ENCODE results near the gene PKD2. TPM values are rescaled to one million over a fixed set of nuclear protein-coding genes. Genes with fewer than 3 reads are reported as not detected.

The PKD2 gene
- 11.6 TPM for total RNA-seq
- polyA plus RNA-seq = 9.9 TPM
- long read RNA-seq, donor 1 = 0 reads
- long read RNA-seq, donor 2 = 0 reads
- long read RNA-seq, donor 3, partial matches to known transcripts = 6 of 6 reads
- long read RNA-seq, donor 3, other reads (novel, unspliced or antisense) = 0 of 6 reads
- long read RNA-seq, donor 4 = 0 reads
- long read RNA-seq, donor 5 = 0 reads
- long read RNA-seq, donor 6 = 0 reads
- long read RNA-seq, donor 7 = 0 reads
- long read RNA-seq, donor 8 = 0 reads
- long read RNA-seq, donor 9 = 0 reads
- long read RNA-seq, donor 10 = 0 reads

DNA sequence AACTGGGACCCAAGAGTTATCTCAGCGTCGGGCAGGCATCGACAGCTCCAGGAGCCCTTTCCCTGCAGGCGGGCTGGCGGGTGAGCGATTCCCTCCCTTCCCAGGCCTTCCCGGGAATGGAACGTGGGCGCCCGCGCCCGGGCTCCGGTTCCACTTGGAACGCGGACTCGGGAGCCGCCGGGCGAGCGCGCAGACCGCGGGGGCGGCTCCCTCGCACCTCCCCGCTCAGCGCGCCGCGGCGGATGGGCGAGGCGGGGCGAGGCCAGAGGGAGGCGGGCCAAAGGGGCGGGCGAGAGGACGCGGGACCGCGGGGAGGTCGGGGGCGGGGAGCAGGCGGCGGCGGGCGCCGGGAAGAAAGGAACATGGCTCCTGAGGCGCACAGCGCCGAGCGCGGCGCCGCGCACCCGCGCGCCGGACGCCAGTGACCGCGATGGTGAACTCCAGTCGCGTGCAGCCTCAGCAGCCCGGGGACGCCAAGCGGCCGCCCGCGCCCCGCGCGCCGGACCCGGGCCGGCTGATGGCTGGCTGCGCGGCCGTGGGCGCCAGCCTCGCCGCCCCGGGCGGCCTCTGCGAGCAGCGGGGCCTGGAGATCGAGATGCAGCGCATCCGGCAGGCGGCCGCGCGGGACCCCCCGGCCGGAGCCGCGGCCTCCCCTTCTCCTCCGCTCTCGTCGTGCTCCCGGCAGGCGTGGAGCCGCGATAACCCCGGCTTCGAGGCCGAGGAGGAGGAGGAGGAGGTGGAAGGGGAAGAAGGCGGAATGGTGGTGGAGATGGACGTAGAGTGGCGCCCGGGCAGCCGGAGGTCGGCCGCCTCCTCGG lies at the start of gene PKD2:
Gene PKD2 (plus strand): TSS at position 332 of the 818 bp plus-strand sequence. CDS start 99 bp downstream, at position 431.
- Histone ChIP-seq H3K27me3 (ENCODE audit: control insufficient read depth in 2 of 2, insufficient read depth in 1 of 2, low read length in 1 of 2) (peaks cover 0 to 6% of the 10 kb centered on the region in 2 donors), H3K9me3 (ENCODE audit: control insufficient read depth in 2 of 2, insufficient read depth in 1 of 2, low read length in 1 of 2) (no peaks in the 10 kb centered on the region), H3K4me3 (ENCODE audit: low read length in 2 of 2) (peak within 1 kb of the TSS; percentile 59 to 92), H3K36me3 (ENCODE audit: control insufficient read depth in 2 of 2, insufficient read depth in 2 of 2, low read length in 1 of 2) (no peaks in the 10 kb centered on the region), H3K4me1 (ENCODE audit: control insufficient read depth in 2 of 2, insufficient read depth in 2 of 2, low read length in 2 of 2) (peaks cover 4 to 8% of the 10 kb centered on the region in 2 donors), H3K27ac (ENCODE audit: low read depth in 1 of 2, low read length in 1 of 2) (peak within 1 kb of the TSS in 1 of 2 donors; percentile 42)
- WGBS = under 1% methylated on average over 112 of the region's 116 CpGs
- DNase-seq (ENCODE audit: low read depth in 6 of 9, low spot score in 9 of 9) = peak in 7 of 9 donors; percentile 40 to 78 (median 54)

DNA sequence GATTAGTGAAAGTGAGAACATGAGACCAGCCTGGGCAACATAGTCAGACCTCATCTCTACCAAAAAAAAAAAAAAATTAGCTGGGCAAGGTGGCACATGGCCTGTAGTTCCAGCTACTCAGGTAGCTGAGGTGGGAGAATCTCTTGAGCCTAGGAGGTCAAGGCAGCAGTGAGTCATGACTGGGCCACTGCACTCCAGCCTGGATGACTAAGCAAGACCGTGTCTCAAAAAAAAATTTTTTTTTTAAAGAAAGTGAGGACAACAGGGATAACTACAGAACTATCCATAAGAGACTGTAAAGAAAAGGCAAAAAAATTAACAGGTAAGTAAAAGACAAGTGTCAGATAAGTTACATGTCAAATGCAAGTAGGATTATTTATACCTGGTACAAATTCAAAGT lies 45.4 kb upstream of the PKD2 start:
- no peaks in the 10 kb centered on the region for H3K27me3 ChIP-seq (ENCODE audit: control insufficient read depth in 2 of 2, insufficient read depth in 1 of 2, low read length in 1 of 2)
- WGBS = 70% methylated on average over 1 of the region's 1 CpG
- DNase-seq (ENCODE audit: low read depth in 6 of 9, low spot score in 9 of 9) = no peak
- no peaks in the 10 kb centered on the region for H3K36me3 ChIP-seq (ENCODE audit: control insufficient read depth in 2 of 2, insufficient read depth in 2 of 2, low read length in 1 of 2)
- H3K4me1 ChIP-seq (ENCODE audit: control insufficient read depth in 2 of 2, insufficient read depth in 2 of 2, low read length in 2 of 2) = no peaks in the 10 kb centered on the region
- H3K9me3 ChIP-seq (ENCODE audit: control insufficient read depth in 2 of 2, insufficient read depth in 1 of 2, low read length in 1 of 2) = no peaks in the 10 kb centered on the region
- H3K4me3 ChIP-seq (ENCODE audit: low read length in 2 of 2) = no peak overlapping the region
- H3K27ac ChIP-seq (ENCODE audit: low read depth in 1 of 2, low read length in 1 of 2) = no peak overlapping the region

DNA sequence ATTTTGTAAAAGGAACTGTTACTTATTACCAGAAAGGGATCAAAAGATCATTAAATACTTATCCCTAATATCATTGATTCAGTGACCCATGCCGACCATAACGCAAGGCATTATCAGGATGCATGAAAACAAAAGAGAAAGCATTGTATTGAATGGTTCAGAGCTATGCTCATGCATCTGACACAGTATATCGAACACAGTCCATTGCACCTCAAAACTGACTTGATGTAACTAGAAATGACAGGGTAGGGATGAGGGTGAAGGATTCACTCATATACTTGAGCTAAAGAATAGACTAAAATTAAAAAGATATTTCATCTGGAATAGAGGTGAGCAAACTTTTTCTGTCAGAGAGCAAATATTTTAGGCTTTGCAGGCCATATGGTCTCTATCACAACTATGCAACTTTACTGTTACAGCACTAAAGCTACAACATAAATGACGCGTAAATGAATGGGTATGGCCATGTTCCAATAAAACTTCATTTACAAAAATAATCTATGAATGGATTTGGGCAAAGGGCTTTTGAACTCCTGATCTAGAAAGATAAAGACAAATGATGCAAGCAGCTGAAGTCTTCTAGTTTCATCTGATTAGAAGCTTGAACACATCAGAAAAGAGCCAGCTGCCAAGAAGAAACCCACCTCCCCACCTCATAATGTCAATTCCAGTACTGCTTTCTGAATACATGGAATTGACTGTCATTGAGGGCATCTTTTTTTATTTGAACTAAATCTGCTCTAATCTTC lies 44.9 kb upstream of the PKD2 start:
- no peak for DNase-seq (ENCODE audit: low read depth in 6 of 9, low spot score in 9 of 9)
- Histone ChIP-seq H3K27me3 (ENCODE audit: control insufficient read depth in 2 of 2, insufficient read depth in 1 of 2, low read length in 1 of 2) (no peaks in the 10 kb centered on the region), H3K9me3 (ENCODE audit: control insufficient read depth in 2 of 2, insufficient read depth in 1 of 2, low read length in 1 of 2) (no peaks in the 10 kb centered on the region), H3K36me3 (ENCODE audit: control insufficient read depth in 2 of 2, insufficient read depth in 2 of 2, low read length in 1 of 2) (no peaks in the 10 kb centered on the region), H3K27ac (ENCODE audit: low read depth in 1 of 2, low read length in 1 of 2) (no peak overlapping the region), H3K4me1 (ENCODE audit: control insufficient read depth in 2 of 2, insufficient read depth in 2 of 2, low read length in 2 of 2) (no peaks in the 10 kb centered on the region), H3K4me3 (ENCODE audit: low read length in 2 of 2) (no peak overlapping the region)
- 95% methylated on average over 5 of the region's 5 CpGs for WGBS

DNA sequence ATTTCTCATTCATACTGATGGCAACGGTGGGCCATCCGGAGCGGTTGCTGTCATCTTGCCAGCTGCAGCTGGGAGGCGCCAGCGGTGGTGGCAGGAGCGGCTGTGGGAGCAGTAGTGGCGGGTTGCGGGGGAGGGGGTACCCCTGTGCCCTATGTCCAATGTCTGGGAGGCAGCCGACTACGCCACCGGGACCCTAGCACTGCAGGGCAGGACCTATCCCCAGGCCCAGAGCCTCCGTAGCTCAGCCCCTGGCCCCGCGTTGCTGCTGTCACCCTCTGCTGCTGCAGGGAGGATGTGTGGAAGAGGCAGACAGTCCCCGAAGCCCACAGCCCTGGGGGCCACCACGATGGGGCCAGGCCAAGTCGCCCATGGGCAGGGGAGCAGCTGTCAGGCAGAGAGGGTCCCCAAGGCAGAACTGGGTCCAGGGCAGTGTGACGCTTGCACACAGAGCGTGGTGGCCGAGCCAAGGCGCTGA lies 41.9 kb upstream of the PKD2 start:
- Histone ChIP-seq H3K4me1 (ENCODE audit: control insufficient read depth in 2 of 2, insufficient read depth in 2 of 2, low read length in 2 of 2) (no peaks in the 10 kb centered on the region), H3K27ac (ENCODE audit: low read depth in 1 of 2, low read length in 1 of 2) (no peak overlapping the region), H3K36me3 (ENCODE audit: control insufficient read depth in 2 of 2, insufficient read depth in 2 of 2, low read length in 1 of 2) (no peaks in the 10 kb centered on the region), H3K4me3 (ENCODE audit: low read length in 2 of 2) (no peak overlapping the region), H3K27me3 (ENCODE audit: control insufficient read depth in 2 of 2, insufficient read depth in 1 of 2, low read length in 1 of 2) (no peaks in the 10 kb centered on the region), H3K9me3 (ENCODE audit: control insufficient read depth in 2 of 2, insufficient read depth in 1 of 2, low read length in 1 of 2) (no peaks in the 10 kb centered on the region)
- WGBS = 96% methylated on average over 21 of the region's 21 CpGs
- no peak for DNase-seq (ENCODE audit: low read depth in 6 of 9, low spot score in 9 of 9)

DNA sequence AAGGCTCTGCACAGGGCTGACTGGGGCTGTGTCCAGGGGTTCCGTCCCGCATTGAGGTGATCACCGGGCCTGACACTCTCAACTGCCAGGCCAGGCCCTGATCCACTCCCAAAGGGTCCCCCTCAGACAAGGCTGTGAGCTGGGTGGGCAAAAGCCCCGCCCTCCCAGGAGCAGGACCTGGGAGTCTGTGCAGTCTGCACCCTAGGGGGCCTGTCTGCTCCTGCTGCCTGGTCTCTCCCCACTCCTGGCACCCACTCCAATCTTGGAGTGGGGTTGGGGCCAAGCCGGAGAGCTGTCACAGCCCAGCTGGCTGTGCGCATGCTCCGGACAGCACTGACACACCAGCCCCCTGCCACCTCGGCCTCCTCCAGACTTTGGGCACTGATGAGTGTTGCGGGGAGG lies 41.3 kb upstream of the PKD2 start:
- Histone ChIP-seq H3K4me3 (ENCODE audit: low read length in 2 of 2) (no peak overlapping the region), H3K36me3 (ENCODE audit: control insufficient read depth in 2 of 2, insufficient read depth in 2 of 2, low read length in 1 of 2) (no peaks in the 10 kb centered on the region), H3K27ac (ENCODE audit: low read depth in 1 of 2, low read length in 1 of 2) (no peak overlapping the region), H3K27me3 (ENCODE audit: control insufficient read depth in 2 of 2, insufficient read depth in 1 of 2, low read length in 1 of 2) (no peaks in the 10 kb centered on the region), H3K9me3 (ENCODE audit: control insufficient read depth in 2 of 2, insufficient read depth in 1 of 2, low read length in 1 of 2) (no peaks in the 10 kb centered on the region), H3K4me1 (ENCODE audit: control insufficient read depth in 2 of 2, insufficient read depth in 2 of 2, low read length in 2 of 2) (no peaks in the 10 kb centered on the region)
- WGBS = 98% methylated on average over 9 of the region's 9 CpGs
- DNase-seq (ENCODE audit: low read depth in 6 of 9, low spot score in 9 of 9) = no peak

DNA sequence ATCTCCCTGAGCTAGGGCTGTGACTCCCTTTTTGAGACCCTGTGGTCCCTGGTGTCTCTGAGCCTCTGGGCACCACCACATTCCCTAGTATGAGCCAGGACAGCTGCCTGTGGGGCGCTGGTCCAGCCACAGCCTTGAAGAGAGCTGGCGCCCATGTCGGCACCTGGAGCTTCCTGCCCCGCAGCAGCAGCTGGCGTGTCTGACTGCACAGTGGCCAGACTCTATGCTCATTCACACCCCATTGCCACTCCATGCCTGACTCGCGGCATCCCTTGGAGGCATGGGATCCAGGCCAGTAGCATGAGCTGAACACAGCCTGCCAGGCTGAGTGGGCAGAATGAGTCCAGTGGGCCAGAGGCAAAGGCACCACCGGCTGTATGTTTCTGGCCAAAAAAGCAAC lies 40.2 kb upstream of the PKD2 start:
- DNase-seq (ENCODE audit: low read depth in 6 of 9, low spot score in 9 of 9) = no peak
- H3K27me3 ChIP-seq (ENCODE audit: control insufficient read depth in 2 of 2, insufficient read depth in 1 of 2, low read length in 1 of 2) = no peaks in the 10 kb centered on the region
- H3K27ac ChIP-seq (ENCODE audit: low read depth in 1 of 2, low read length in 1 of 2) = no peak overlapping the region
- WGBS = 94% methylated on average over 8 of the region's 8 CpGs
- no peaks in the 10 kb centered on the region for H3K9me3 ChIP-seq (ENCODE audit: control insufficient read depth in 2 of 2, insufficient read depth in 1 of 2, low read length in 1 of 2)
- H3K36me3 ChIP-seq (ENCODE audit: control insufficient read depth in 2 of 2, insufficient read depth in 2 of 2, low read length in 1 of 2) = no peaks in the 10 kb centered on the region
- H3K4me3 ChIP-seq (ENCODE audit: low read length in 2 of 2) = no peak overlapping the region
- no peaks in the 10 kb centered on the region for H3K4me1 ChIP-seq (ENCODE audit: control insufficient read depth in 2 of 2, insufficient read depth in 2 of 2, low read length in 2 of 2)

DNA sequence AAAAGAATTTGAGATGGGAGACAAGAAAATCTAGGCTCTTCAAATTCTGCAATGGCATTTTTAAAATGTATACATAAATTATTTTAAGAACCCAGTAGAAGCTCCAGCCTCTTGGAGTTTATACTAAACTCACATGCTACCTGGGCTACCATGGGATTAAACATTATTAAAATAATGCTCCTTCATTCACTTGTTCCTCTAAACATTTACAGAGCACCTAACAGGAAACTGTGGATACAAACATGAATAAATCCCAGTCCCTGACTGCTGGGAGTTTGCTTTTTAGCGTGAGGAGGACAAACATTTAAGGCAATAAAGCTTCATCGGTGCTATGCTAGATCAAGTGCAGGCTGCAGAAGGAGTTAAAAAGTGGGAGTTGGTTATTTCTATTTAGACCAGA lies 37.3 kb upstream of the PKD2 start:
- Histone ChIP-seq H3K4me1 (ENCODE audit: control insufficient read depth in 2 of 2, insufficient read depth in 2 of 2, low read length in 2 of 2) (no peaks in the 10 kb centered on the region), H3K9me3 (ENCODE audit: control insufficient read depth in 2 of 2, insufficient read depth in 1 of 2, low read length in 1 of 2) (no peaks in the 10 kb centered on the region), H3K4me3 (ENCODE audit: low read length in 2 of 2) (no peak overlapping the region), H3K27ac (ENCODE audit: low read depth in 1 of 2, low read length in 1 of 2) (no peak overlapping the region), H3K36me3 (ENCODE audit: control insufficient read depth in 2 of 2, insufficient read depth in 2 of 2, low read length in 1 of 2) (no peaks in the 10 kb centered on the region), H3K27me3 (ENCODE audit: control insufficient read depth in 2 of 2, insufficient read depth in 1 of 2, low read length in 1 of 2) (peaks cover 2 to 3% of the 10 kb centered on the region in 2 donors)
- DNase-seq (ENCODE audit: low read depth in 6 of 9, low spot score in 9 of 9) = no peak
- 96% methylated on average over 2 of the region's 2 CpGs for WGBS

DNA sequence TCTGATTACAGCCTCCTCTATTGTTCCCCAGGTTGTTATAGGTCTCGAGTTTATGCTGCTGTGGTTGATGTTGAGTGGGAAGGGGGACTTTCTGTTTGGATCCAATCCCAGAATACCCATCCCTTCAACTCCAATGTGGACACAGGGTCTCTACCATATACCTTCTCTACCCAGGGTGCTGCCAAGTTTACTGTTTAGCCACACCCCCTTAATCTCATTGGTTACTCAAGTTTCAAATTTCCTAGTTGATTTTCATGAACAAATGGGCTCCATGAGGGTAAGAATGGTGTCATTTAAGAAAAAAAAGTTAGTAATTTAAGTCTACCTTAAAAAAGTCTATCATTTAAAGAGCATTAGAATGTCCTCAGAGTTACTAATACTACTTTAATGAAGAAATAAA lies 35.6 kb upstream of the PKD2 start:
- Histone ChIP-seq H3K27ac (ENCODE audit: low read depth in 1 of 2, low read length in 1 of 2) (no peak overlapping the region), H3K36me3 (ENCODE audit: control insufficient read depth in 2 of 2, insufficient read depth in 2 of 2, low read length in 1 of 2) (no peaks in the 10 kb centered on the region), H3K9me3 (ENCODE audit: control insufficient read depth in 2 of 2, insufficient read depth in 1 of 2, low read length in 1 of 2) (no peaks in the 10 kb centered on the region), H3K4me3 (ENCODE audit: low read length in 2 of 2) (no peak overlapping the region), H3K27me3 (ENCODE audit: control insufficient read depth in 2 of 2, insufficient read depth in 1 of 2, low read length in 1 of 2) (peaks cover 2 to 6% of the 10 kb centered on the region in 2 donors), H3K4me1 (ENCODE audit: control insufficient read depth in 2 of 2, insufficient read depth in 2 of 2, low read length in 2 of 2) (peaks cover 0 to 5% of the 10 kb centered on the region in 2 donors)
- DNase-seq (ENCODE audit: low read depth in 6 of 9, low spot score in 9 of 9) = no peak
- WGBS = 50% methylated on average over 1 of the region's 1 CpG
